ENCODE results near the gene CYB5R4. TPM values are rescaled to one million over a fixed set of nuclear protein-coding genes. Genes with fewer than 3 reads are reported as not detected.
A peak's percentile ranks its signal among the peaks of the same experiment; 100 is the strongest.

Gene CYB5R4
- total and polyA plus RNA-seq, 2 of the 13 experiments (the other 11 are each of a cell fraction or from before 2014, with no cell fraction given): 5.3 to 26.1 TPM

DNA sequence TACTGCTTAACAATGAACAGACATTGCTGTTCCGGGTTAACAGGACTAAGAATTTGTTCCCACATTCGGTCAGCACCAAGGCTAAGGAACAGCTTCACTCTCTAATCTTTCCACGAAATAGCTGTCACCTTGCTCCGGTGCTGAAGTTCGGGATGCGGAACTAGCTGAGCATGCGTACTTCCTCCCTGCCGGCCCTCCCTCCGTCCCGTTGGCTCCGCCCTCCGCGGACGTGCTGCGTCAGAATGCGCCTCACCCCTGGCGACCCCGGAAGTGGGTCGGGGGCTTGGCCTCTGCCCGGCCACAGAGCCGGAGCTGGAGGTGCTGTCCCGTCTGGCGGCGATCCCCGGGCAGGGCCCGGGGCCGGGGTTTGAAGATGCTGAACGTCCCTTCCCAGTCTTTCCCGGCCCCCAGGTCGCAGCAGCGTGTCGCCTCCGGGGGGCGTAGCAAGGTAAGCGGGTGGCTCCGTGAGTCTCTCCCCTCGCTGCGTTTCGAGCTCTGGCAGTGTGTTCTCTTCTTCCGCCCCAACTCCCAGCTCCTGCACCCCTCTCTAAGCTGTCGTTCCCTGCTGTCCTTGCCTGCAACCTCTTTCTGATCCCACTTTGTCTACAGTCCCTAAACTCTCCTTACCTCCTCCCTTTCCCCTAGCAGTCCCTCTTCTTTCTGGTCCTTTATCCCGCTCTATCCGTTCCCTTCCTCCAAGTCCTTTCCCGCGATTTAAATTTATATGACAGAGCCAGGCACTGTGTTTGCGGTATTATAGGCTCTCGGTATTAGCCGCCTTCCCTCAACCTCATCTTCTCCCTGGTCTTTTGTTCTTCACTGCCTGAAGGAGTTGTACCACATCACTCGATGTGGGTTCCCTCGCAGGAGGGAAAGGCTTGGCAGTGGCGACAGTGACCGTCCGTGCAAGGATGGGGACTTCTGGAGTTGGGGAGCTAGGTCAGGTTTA is at the start of gene CYB5R4 (continued):
- TF ChIP-seq REPIN1 (CRISPR knock-in tag; IDR thresholded peaks at IDR 0.05; ENCODE audit: borderline replicate concordance, low read depth) (peak; percentile 95), SCMH1 (CRISPR knock-in tag; IDR thresholded peaks at IDR 0.05; ENCODE audit: borderline replicate concordance) (no peak), ZNF407 (CRISPR knock-in tag; IDR thresholded peaks at IDR 0.05; ENCODE audit: not compliant biosample characterization) (no peak), FOXP1 (IDR thresholded peaks at IDR 0.05) (no peak), FOXP1 (CRISPR knock-in tag; IDR thresholded peaks at IDR 0.05) (peak; percentile 52; the same call in 1 of the 2 replicates), ZNF274 (CRISPR knock-in tag; IDR thresholded peaks at IDR 0.05) (peak; percentile 72; the same call in 1 of the 2 replicates), ZNF644 (CRISPR knock-in tag; IDR thresholded peaks at IDR 0.05; ENCODE audit: low read depth) (peak; percentile 52; the same call in 1 of the 2 replicates), ZBTB38 (CRISPR knock-in tag; IDR thresholded peaks at IDR 0.05) (peak; percentile 41; the same call in 1 of the 2 replicates), DRAP1 (CRISPR knock-in tag; IDR thresholded peaks at IDR 0.05) (peak; percentile 75), AHR (CRISPR knock-in tag; IDR thresholded peaks at IDR 0.05) (peak; percentile 99), TERF1 (CRISPR knock-in tag; IDR thresholded peaks at IDR 0.05) (no peak)
- TF ChIP-seq, protein P1, sequence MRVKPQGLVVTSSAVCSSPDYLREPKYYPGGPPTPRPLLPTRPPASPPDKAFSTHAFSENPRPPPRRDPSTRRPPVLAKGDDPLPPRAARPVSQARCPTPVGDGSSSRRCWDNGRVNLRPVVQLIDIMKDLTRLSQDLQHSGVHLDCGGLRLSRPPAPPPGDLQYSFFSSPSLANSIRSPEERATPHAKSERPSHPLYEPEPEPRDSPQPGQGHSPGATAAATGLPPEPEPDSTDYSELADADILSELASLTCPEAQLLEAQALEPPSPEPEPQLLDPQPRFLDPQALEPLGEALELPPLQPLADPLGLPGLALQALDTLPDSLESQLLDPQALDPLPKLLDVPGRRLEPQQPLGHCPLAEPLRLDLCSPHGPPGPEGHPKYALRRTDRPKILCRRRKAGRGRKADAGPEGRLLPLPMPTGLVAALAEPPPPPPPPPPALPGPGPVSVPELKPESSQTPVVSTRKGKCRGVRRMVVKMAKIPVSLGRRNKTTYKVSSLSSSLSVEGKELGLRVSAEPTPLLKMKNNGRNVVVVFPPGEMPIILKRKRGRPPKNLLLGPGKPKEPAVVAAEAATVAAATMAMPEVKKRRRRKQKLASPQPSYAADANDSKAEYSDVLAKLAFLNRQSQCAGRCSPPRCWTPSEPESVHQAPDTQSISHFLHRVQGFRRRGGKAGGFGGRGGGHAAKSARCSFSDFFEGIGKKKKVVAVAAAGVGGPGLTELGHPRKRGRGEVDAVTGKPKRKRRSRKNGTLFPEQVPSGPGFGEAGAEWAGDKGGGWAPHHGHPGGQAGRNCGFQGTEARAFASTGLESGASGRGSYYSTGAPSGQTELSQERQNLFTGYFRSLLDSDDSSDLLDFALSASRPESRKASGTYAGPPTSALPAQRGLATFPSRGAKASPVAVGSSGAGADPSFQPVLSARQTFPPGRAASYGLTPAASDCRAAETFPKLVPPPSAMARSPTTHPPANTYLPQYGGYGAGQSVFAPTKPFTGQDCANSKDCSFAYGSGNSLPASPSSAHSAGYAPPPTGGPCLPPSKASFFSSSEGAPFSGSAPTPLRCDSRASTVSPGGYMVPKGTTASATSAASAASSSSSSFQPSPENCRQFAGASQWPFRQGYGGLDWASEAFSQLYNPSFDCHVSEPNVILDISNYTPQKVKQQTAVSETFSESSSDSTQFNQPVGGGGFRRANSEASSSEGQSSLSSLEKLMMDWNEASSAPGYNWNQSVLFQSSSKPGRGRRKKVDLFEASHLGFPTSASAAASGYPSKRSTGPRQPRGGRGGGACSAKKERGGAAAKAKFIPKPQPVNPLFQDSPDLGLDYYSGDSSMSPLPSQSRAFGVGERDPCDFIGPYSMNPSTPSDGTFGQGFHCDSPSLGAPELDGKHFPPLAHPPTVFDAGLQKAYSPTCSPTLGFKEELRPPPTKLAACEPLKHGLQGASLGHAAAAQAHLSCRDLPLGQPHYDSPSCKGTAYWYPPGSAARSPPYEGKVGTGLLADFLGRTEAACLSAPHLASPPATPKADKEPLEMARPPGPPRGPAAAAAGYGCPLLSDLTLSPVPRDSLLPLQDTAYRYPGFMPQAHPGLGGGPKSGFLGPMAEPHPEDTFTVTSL (CRISPR knock-in tag; IDR thresholded peaks at IDR 0.05; ENCODE audit: borderline replicate concordance): no peak; the same call in 1 of the 2 replicates

Data from HepG2 (cell line).